IPS DF 4.7 (cell line): ENCODE measurements around the gene MT3.
"Not testable (repeated sequence)": the region's sequence is repeated elsewhere in the genome, so short reads cannot be mapped to it uniquely, and the experiment has no call there.

ENCODE experiments used
- DNase-seq: peaks from one replicate; pipeline ENCODE4 v3.0.0-alpha.2; 2013; ENCODE audit warnings: low spot score; ENCODE audit errors: extremely low read depth

The MT3 gene

DNA sequence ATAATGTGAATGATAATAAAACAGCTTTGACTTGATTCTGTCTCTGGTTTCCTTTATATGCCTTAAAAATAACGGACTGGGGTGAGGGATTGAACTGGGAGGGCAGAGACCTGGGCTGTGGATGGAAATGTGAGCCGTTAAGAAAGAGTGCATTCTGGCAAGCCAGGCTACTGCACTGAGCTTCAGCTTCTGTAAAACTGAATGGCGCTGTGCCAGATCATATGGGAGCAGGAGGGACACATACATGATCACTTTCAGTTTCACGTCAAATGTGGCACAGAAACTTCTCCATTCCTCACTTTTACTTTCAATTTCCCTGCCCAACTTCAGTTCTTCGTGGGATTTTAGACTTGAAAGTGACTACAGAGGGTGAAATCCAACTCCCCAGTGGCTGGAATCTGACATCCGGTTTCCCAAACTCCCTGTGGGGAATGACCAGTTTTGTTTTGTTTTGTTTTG is 20.2 kb downstream of the MT3 start:
- DNase-seq = no peak

DNA sequence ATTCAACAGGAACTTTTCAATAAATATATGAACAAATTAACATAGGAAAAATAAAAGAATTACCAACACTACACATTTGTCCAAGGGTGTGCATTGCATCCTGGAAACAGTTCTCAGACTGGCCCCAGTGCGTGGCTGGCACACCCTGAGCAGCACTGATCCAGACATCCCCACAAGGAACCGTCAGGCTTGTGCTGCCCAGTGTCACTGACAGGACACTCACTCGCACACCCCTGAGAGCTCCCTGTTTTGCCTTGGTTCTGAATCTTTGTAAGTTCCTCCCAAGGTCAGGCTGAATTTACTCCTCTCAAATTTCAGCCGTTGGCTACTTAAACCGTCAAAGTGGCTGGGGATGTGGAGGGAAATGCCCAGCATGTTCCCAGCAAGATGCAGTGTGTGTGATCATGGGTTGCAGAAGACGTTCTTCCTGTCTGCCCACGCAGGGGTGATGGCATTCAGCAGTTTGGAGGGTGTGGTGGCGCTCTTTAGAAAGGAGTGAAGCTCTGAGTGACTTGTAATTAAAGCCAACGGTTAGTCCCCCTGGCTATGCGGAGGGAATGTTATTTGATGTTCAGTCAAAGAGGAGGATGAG is 20.8 kb downstream of the MT3 start:
- no peak for DNase-seq

DNA sequence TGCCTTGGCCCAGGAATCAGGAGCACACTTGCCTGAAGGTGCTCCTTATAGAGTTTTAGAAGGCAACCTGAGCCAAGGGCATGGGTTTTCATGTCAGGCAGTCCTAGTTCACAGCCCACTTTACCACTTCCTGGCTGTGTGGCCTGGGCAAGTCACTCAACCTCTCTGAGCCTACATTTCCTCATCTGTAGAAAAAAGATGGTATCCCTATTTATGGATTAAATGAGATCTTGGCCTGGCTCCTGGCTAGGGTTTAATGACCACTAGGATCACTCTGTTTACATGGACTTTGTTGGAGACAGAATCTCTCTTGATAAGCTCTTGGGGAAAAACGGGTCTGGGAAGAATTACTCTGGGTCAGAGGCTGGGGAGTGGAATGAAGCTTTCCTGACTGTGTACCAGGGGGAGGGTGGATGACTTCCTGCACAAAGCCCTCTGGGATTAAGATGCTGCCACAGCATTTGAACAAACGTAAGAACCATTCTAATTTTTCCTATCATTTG is 21.3 kb downstream of the MT3 start:
- no peak for DNase-seq

DNA sequence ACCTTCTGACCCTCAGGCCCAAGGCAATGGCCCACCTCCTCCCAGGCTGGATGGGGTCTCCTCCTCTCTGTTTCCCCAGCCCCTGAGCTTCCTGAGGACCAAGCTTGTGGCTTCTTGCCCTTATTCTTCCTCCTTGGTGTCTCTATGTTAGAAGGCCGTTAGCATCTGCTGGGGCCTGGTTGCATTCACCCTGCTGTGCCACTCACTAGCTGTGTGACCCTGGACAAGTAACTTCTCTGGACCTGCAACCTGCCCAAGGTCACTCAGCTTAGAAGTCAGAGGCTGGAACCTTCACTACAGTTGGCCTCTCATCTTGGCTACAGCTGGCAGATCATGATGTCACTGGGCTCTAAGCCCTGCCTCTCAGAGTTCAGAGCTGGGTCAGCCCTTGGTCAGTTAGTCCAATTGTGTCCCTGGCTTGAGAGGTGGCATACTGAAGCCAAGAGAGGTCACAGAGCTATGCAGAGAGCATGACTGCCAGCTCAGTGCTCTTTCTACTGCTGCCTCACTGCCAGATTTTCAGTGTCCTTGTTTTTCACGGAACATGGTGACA is 22.0 kb downstream of the MT3 start:
- no peak for DNase-seq

DNA sequence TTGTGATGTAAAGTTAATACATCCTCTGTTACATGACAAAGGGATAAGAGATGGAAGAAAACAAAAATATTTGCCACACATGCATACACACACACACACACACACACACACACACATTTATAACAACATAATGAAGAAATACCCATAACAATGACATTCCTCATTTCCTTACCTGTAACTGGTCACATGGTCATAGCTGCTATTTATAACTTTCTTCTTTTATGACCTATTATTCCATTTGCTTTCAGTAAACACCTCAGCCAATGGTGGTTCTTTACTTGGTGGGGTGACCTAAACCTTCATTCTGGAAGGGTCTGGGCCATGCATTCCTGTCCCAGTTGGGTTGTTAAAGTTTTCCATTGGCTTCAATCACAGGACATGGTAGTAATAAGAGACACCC is 24.4 kb downstream of the MT3 start:
- no peak for DNase-seq

DNA sequence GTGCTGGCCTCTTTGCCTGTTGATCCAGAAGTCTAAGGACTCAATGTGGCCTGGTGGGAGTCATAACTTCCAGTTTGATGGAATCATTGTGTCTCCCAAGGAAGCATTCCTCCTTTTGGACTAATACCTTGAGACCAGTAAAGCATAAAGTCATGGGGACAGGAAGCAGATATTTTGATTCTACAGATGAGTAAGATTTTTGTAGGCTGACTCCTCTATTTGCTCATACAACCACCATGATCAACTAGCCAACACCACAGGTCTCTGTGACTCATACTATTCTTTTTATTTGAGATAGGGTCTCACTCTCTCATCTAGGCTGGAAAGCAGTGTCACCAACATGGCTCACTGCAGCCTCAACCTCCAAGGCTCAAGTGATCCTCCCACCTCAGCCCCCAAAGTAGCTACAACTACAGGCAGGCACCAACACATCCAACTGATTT is 25.2 kb downstream of the MT3 start:
- no peak for DNase-seq

DNA sequence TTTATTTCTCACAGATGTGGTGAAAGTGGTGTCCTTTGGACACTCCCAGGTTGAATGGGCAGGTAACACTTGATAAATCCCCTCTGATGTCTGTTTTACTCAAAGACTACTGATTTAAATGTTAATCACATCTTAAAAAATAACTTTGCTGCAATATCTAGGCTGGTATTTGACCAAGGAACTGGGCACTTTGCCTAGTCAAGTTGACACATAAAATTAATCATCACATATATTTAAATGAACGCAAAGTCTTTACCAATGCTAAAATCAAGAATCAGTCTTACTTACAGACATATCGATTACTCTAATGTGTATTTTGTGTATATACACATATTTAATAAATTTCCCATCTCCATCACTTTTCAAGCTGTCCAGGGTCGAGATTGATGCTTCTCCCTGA is 26.0 kb downstream of the MT3 start:
- no peak for DNase-seq

DNA sequence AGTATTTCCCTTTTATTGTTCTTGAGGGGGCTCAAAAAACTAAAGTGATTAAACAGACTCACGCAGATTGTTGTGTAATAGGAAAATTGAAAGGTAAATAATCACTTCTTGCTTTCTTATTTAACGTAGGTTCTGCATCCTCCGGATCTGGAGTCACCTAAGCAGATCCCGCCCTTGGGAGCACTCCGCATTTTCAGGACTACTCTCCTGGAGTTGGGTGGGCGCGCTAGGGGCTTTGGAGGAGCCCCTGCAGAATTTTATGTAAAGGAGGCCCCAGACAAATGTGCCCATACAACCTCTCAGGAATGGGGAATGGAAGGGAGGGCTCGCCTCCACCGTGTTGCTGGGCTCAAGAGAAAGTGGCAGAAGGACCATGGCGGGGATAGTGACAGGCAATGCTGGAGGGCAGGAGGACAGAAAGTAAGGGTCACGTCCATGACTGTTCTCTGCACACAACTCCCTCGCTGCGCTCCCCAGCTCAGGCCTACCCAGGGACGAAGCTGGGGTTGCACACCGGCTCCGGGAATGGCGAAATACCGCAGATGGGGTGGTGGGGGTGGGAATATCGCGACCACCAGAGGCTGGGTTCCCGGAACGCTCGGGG is 27.4 kb downstream of the MT3 start:
- DNase-seq = no peak

DNA sequence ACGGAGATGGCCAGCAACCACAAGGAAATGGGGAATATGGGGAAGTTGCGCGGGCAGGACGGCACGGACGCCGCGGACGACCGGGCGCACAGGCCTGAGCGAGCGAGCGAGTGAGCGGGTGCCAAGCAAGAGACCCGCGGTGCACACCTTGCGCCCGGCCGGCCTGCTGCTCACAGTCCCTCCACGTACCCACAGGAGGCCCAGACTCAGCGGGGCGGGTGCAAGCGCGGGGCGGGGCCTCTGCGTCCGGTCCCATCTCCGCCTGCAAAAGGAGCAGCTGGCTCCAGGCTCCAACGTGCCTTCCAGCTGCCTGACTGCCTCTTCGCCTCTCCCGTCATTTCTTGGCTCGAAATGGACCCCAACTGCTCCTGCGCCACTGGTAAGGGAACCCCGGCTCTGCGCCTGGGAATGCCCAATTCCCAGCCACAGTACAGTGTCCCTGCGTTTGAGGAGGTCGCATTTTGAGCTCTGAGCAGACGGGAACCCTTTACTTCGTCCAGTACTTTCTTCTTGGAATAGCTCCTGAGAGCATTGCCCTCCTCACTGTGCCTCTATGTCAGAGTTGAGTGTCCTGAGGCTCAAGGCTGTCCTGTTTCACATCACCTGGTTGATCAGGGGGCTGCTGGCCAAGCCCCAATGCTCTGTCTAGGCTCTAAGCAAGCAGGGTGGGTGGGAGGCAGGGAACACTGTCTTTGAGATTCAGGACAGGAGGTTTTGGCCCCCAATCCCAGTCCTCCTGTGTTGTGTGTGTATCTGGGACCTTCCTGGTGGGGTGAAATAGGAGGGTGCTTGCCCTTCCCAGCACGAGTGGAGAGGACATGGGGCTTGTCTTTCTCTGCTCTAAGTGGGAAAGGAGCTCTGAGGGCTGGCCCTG is 28.1 kb downstream of the MT3 start:
- no peak for DNase-seq

DNA sequence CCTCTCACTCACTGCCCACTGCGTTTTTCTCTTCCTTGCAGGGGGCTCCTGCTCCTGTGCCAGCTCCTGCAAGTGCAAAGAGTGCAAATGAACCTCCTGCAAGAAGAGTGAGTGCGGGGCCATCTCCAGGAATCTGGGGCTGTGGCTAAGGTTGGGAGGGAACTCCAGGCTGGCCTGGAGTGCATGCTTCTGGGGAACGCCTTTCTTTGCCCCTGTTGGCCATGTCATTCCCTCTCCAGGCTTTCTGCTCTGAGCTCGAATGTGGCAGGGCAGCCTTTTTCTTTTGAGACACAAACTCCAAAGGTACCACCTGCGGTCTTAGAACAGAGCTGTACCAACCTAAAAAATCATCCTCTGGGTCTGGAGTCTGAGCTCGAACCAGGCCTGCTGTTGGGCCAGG is 28.8 kb downstream of the MT3 start:
- DNase-seq = no peak

DNA sequence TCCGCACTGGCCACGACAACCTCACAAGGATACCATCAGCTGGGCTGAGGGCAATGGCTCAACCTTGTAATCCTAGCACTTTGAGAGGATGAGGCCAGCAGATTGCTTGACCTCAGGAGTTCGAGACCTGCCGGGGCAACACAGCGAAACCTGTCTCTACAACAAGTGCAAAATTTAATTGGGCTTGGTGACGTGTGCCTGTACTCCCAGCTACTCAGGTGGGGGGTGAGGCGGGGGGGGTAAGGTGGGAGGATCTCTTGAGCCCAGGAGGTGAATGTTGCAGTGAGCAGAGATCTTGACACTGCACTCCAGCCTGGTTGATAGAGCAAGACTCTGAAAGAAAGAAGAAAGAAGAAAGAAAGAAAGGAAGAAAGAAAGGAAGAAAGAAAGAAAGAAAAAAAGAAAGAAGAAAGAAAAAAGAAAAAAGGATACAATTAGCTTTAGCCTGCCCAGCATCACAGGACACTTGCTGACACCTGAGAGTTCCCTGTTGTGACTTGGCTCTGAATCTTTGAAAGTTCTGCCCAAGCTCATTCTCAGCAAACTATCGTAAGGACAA is 31.1 kb downstream of the MT3 start:
- no peak for DNase-seq

DNA sequence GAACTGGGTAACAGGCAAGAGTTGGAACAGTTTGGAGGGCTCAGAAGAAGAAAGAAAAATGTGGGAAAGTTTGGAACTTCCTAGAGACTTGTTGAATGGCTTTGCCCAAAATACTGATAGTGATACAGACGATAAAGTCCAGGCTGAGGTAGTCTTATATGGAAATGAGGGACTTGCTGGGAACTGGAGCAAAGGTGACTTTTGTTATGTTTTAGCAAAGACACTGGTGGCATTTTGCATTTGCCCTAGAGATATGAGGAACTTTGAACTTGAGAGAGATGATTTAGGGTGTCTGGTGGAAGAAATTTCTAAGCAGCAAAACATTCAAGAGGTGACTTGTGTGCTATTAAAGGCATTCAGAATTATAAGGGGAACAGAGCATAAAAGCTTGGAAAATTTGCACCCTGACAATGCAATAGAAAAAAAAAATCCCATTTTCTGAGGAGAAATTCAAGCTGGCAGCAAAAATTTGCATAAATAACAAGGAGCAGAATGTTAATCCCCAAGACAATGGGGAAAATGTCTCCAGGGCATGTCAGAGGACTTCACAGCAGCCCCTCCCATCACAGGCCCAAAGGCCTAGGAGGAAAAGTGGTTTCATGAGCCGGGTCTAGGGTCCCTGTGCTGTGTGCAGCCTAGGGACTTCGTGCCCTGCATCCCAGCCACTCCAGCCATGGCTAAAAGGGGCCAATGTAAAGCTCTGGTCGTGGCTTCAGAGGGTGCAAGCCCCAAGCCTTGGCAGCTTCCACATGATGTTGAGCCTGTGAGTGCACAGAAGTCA is 32.5 kb downstream of the MT3 start:
- not testable (repeated sequence) for DNase-seq

DNA sequence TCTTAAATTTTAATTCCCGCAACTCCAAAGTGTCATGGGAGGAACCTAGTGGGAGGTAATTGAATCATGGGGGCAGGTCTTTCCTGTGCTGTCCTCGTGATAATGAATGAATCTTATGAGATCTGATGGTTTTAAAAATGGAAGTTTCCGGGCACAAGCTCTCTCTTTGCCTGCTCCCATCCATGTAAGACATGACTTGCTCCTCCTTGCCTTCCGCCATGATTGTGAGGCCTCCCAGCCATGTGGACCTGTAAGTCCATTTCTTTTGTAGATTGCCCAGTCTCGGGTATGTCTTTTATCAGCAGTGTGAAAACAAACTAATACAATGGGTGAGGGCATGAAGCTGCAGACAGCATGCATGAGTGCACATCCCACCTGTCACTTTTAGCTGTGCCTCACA is 33.9 kb downstream of the MT3 start:
- not testable (repeated sequence) for DNase-seq

DNA sequence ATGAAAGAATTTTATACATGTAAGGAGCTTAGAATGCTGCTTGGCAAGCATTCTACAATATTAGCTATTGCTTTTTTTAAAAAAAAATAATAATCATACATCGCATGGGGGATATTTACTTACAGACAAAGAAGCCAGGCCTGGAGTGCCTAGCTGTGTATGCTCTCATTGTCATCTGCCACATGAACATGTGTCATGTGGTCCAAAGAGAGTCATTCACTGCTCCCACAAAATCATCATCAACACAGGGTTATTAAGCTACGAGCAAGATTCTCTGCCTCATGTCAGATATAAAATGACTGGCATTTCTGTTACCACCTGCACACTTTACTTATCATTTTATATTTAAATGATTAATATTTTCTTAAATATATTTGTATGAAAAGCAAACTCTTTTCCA is 34.3 kb downstream of the MT3 start:
- DNase-seq = no peak

DNA sequence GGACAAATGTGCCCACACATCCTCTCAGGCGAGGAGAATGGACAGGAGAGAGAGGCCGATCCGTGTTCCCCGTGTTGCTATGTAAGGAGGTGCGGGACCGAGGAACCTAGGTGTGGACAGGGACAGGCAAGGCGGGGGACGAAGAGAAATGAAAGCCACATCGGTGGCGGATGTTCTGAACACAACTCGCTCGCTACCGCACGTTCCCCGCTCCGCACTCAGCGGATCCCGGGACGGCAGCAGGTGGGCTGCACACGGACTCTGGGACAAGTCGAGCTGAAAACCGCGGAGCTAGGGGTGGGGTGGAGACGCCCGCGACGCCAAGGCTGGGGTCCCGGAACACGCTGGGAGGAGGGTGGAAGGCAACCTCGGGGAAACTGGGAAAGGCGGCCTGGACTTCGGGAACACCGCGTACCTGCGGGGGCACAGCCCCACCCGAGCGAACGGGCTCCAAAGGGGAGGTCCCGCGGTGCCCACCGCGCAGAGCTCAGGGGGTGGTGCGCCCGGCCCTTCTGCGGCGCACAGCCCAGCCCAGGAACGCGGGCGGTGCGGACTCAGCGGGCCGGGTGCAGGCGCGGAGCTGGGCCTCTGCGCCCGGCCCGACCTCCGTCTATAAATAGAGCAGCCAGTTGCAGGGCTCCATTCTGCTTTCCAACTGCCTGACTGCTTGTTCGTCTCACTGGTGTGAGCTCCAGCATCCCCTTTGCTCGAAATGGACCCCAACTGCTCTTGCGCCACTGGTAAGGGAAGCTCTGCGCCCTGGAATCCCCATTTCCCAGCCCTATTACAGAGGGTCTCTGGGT is 36.0 kb downstream of the MT3 start, which contains the start of gene MT1E:
Gene MT1E (plus strand): TSS at position 642 of the 803 bp plus-strand sequence. CDS start 71 bp downstream, at position 713.
- DNase-seq = no peak

DNA sequence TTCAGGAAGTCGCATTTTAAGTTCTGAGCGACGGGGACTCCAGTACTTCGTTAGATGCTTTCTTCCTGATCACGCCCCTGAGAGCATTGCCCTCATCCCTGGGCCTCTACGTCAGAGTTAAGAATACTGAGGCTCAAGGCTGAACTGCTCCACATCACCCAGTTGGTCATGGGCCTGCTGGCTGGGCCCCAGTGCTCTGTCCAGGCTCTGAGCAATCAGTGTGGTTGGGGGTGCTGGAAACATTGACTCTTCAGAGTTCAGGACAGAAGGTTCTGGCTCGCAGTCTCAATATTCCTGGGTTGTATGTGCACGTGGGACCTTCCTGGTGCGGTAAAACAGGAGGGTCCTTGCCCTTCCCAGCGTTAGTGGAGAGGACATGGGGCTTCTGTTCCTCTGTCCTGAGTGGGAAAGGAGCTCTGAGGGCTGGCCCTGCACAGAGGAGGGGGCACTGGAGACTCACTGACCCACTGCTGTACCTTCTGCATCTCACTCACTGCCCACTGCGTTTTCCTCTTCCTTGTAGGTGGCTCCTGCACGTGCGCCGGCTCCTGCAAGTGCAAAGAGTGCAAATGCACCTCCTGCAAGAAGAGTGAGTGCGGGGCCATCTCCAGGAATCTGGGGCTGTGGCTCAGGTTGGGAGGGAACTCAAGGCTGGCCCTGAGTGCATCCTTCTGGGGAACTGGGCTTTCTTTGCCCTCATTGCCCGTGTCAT is 36.8 kb downstream of the MT3 start:
- DNase-seq = no peak

DNA sequence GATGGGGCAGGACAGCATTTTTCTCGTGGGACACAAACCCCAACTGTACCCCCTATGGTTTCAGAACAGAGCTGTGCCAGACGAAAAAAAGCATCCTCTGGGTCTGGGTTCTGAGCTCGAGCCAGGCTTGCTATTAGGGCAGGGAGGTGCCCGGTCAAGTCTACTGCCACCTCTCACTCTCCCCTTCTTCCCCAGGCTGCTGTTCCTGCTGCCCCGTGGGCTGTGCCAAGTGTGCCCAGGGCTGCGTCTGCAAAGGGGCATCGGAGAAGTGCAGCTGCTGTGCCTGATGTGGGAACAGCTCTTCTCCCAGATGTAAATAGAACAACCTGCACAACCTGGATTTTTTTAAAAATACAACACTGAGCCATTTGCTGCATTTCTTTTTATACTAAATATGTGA is 37.4 kb downstream of the MT3 start:
- DNase-seq = no peak

DNA sequence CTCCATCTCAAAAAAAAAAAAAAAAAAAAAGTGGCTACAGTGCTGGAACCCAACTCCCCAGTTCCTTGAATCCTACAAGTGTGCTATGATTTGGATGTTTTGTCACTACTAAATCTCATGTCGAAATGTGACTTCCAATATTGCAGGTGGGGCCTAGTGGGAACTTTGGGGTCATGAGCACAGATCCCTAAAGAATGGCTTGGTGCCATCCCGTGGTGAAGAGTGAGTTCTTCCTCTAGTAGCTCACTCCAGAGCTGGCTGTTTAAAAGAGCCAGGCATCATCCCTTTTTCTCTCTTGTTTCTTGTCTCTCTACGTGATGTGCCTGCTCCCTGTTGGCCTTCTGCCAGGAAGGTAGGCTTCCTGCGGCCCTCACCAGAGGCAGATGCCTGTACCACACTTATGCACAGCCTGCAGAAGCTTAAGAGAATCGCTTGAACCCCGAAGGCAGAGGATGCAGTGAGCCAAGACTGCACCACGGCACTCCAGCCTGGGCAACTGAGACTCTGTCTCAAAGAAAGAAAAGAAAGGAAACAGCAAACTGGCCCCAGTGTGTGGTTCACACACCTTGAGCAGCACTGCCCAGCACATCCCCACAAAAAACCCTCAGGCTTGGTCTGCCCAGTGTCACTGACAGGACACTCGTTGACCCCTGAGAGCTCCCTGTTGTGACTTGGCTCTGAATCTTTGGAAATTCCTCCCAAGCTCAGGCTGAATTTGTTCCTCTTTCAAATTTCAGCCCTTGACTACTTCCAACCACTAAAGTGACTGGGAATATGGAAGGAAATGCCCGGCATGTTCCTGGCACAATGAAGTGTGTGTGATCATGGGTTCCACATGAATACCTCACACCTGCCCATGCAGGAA is 39.4 kb downstream of the MT3 start:
- DNase-seq = no peak
